22Rv1 (cell line): Measurements from ENCODE around the gene RAMP3.

Experiments
- CTCF ChIP-seq: fragments of 450-650 bp; IDR thresholded peaks from 2 replicates; pipeline ENCODE4 v1.5.1; 2017; ENCODE audit warnings: mild to moderate bottlenecking
- ZFX ChIP-seq: fragments of 450-650 bp; IDR thresholded peaks from 2 replicates; pipeline ENCODE4 v1.6.1; 2017; ENCODE audit warnings: antibody characterized with exemption, borderline replicate concordance

- TF ChIP-seq CTCF (no peak), ZFX (no peak)
These were observed 22.7 kb downstream of the RAMP3 start for GRCh38 chr7:45180084-45180986.
